Hindlimb muscle (tissue), 1 donor: ENCODE results near the gene QSOX1. TPM values are rescaled to one million over a fixed set of nuclear protein-coding genes. Genes with fewer than 3 reads are reported as not detected.

ENCODE experiments used
- DNase-seq: peaks from one replicate; pipeline ENCODE4 v3.0.0-alpha.2; 2013
- polyA plus RNA-seq: library from polyadenylated mRNA; unstranded; fragments of 120-200 nt; gene quantifications from one replicate; pipeline ENCODE4 v1.2.1, GENCODE V29; 2013; ENCODE audit not compliant: insufficient read length

The QSOX1 gene
- polyA plus RNA-seq, 1 donor: 26.5 TPM

DNA sequence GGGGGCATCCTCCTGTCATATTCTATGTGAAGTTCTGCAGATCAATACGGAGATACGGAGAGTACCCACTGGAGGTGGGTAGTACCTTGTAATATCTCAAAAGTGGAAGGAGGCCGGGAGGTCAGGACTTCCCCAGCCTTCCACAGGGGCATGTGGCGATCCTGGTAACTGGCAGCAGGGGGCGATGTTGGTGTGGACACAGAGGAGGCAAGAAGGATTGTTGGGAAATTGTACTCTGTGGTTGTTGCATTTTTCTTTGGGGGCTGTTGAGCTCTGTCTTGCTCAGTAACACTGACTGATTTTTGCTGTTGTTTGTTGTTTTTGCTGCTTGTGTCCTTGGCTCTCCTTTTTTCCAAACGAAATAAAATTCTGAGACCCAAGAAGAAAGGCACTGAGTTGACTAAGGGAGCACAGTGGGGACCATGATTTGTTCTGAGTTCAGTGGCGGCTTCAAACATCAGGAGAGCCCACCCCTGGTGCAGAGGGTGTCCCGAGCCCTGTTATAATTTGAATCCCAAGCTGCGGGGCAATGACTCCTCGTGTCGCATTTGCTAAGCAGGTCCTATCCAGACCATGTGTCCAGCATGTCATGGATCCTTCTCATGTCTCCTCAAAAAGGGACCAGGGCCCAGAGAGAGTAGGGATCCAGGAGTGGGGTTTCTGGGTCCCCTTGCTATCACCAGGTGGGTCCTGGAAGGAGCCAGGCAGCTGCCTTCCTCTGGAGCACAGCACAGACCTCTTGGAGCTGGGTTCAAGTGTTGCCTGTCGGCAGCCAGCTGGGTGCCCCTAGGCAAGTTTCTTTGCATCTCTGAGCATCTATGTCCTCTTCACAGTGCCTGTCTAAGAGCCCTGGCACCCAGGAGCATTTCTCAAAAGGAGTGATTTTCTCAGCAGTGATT is 98.2 kb downstream of the QSOX1 start:
- DNase-seq: no peak

Other genes starting within 250 kb of the QSOX1 start
- gene CEP350, start 200.1 kb upstream of the QSOX1 start, polyA plus RNA-seq: 35.3 TPM
- 1.6 TPM for gene LHX4, start 75.4 kb downstream of the QSOX1 start, polyA plus RNA-seq